ENCODE results near the gene ZP4. TPM values are rescaled to one million over a fixed set of nuclear protein-coding genes. Genes with fewer than 3 reads are reported as not detected.
"Not testable (repeated sequence)": the region's sequence is repeated elsewhere in the genome, so short reads cannot be mapped to it uniquely, and the experiment has no call there.

The ZP4 gene
- total RNA-seq, 2 donors from 2014 or later = not detected

DNA sequence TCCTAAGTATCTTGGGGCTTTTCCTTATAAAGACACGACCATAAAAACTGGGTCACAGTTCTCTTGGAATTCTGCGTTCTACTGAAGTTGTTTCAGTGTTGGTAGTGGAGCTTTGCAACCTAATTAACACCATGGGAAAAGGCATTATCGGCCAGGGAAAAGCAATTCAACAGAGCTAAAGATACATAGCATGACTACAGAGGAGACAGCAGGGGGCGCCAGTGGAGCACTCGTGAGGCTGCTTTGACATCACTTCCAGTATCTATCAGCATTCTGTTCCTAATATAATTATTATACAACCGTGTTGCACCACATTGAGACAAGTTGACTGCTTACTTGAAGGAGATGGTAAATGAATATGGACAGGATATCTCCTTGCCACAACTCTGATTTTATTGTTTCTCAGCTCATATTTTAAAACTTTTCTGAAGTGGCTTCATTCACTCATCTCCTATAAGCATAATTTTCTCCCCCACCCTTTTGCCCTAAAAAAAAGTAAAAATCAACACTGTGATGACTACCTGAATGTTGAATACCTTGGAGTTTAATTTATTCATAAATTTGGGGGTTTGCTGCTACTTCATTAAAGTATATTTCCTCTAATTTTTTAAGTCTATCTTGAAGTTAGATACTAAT is 39.4 kb downstream of the ZP4 start:
- no peaks in the 10 kb centered on the region for H3K4me1 ChIP-seq (replicated peaks)
- H3K36me3 ChIP-seq = no peaks in the 10 kb centered on the region
- no peaks in the 10 kb centered on the region for H3K27me3 ChIP-seq (replicated peaks; ENCODE audit: insufficient read depth)
- DNase-seq (ENCODE audit: low spot score) = no peak
- no peak overlapping the region for H3K27ac ChIP-seq
- TF ChIP-seq POLR2AphosphoS5 (IDR thresholded peaks at IDR 0.05) = no peak
- TF ChIP-seq, protein P1, sequence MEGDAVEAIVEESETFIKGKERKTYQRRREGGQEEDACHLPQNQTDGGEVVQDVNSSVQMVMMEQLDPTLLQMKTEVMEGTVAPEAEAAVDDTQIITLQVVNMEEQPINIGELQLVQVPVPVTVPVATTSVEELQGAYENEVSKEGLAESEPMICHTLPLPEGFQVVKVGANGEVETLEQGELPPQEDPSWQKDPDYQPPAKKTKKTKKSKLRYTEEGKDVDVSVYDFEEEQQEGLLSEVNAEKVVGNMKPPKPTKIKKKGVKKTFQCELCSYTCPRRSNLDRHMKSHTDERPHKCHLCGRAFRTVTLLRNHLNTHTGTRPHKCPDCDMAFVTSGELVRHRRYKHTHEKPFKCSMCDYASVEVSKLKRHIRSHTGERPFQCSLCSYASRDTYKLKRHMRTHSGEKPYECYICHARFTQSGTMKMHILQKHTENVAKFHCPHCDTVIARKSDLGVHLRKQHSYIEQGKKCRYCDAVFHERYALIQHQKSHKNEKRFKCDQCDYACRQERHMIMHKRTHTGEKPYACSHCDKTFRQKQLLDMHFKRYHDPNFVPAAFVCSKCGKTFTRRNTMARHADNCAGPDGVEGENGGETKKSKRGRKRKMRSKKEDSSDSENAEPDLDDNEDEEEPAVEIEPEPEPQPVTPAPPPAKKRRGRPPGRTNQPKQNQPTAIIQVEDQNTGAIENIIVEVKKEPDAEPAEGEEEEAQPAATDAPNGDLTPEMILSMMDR (IDR thresholded peaks at IDR 0.05) = peak in 2 of 4 experiments; percentile 8 to 12
- no peak for TF ChIP-seq POLR2A (IDR thresholded peaks at IDR 0.05)
- WGBS = 16% methylated on average over 6 of the region's 6 CpGs
- H3K9me3 ChIP-seq = no peaks in the 10 kb centered on the region
- no peak overlapping the region for H3K4me3 ChIP-seq
- intact Hi-C loops (cut with DNase I) = no loop called here

DNA sequence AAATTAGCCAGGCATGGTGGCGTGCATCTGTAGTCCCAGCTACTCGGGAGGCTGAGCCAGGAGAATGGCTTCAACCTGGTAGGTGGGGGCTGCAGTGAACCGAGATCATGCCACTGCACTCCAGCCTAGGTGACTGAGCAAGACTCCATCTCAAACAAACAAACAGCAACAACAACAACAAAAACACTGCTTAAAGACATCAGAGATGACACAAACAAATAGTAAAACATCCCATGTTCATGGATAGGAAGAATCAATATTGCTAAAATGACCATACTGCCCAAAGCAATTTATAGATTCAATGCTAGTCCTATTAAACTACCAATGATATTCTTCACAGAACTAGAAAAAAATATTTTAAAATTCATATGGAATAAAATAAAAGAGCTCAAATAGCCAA is 47.2 kb downstream of the ZP4 start:
- WGBS = 92% methylated on average over 3 of the region's 3 CpGs
- DNase-seq (ENCODE audit: low spot score); H3K4me1 ChIP-seq (replicated peaks); H3K27me3 ChIP-seq (replicated peaks; ENCODE audit: insufficient read depth); intact Hi-C loops (cut with DNase I); H3K4me3 ChIP-seq; H3K27ac ChIP-seq; H3K9me3 ChIP-seq; H3K36me3 ChIP-seq: not testable (repeated sequence)

DNA sequence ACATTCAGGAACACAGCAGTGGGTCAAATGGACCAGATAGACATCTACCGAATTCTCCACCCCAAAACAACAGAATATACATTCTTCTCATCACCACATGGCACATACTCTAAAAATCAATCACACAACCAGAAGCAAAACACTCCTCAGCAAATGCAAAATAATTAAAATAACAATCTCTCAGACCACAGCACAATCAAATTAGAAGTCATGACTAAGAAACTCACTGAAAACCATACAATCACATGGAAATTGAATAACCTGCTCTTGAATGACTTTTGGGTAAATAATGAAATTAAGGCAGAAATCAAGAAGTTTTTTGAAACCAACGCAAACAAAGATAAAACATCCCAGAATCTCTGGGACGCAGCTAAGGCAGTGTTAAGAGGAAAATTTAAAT is 49.2 kb downstream of the ZP4 start:
- no peaks in the 10 kb centered on the region for H3K9me3 ChIP-seq
- H3K27ac ChIP-seq = no peak overlapping the region
- H3K4me3 ChIP-seq = no peak overlapping the region
- WGBS = 46% methylated on average over 3 of the region's 3 CpGs
- no peaks in the 10 kb centered on the region for H3K36me3 ChIP-seq
- intact Hi-C loops (cut with DNase I) = no loop called here
- TF ChIP-seq POLR2A (IDR thresholded peaks at IDR 0.05) = no peak
- TF ChIP-seq, protein P1 (IDR thresholded peaks at IDR 0.05) = no peak
- TF ChIP-seq POLR2AphosphoS5 (IDR thresholded peaks at IDR 0.05) = no peak
- no peaks in the 10 kb centered on the region for H3K27me3 ChIP-seq (replicated peaks; ENCODE audit: insufficient read depth)
- DNase-seq (ENCODE audit: low spot score) = no peak
- H3K4me1 ChIP-seq (replicated peaks) = no peaks in the 10 kb centered on the region

DNA sequence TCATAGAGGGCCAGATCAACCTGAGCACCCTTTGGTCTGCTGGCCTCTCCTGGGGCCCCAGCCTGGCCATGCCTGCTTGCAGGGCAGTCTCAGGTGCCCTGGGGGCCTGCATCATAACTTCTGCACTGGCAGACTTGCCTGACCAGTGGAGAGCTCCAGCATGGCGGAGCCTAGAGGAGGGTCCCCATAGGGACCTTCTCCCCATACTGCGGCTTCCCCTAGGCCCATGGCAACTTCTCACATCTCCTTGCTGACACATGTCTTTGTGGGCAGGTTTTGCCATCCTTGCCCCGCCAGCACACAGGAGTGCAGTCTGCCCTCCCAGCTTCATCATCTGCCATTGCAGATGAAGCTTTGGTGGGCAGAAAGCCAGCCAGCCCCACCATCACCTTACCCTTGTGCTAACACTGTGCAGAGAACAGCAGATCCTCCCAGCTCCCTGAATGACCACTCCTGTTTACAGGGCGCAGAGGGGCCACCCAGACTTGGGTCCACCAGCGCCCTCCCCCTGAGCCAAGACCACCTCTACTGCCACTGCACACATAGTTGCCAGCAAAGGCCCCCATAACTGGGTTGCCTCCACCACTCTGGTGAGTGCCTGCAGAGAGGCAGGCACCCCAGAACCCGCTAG is 51.7 kb downstream of the ZP4 start:
- no peaks in the 10 kb centered on the region for H3K4me1 ChIP-seq (replicated peaks)
- H3K36me3 ChIP-seq = no peaks in the 10 kb centered on the region
- no peaks in the 10 kb centered on the region for H3K27me3 ChIP-seq (replicated peaks; ENCODE audit: insufficient read depth)
- TF ChIP-seq, protein P1 (IDR thresholded peaks at IDR 0.05) = no peak
- TF ChIP-seq POLR2AphosphoS5 (IDR thresholded peaks at IDR 0.05) (no peak), POLR2A (IDR thresholded peaks at IDR 0.05) (no peak)
- no peak for DNase-seq (ENCODE audit: low spot score)
- no peak overlapping the region for H3K27ac ChIP-seq
- 100% methylated on average over 5 of the region's 6 CpGs for WGBS
- H3K4me3 ChIP-seq = no peak overlapping the region
- intact Hi-C loops (cut with DNase I) = no loop called here
- no peaks in the 10 kb centered on the region for H3K9me3 ChIP-seq

DNA sequence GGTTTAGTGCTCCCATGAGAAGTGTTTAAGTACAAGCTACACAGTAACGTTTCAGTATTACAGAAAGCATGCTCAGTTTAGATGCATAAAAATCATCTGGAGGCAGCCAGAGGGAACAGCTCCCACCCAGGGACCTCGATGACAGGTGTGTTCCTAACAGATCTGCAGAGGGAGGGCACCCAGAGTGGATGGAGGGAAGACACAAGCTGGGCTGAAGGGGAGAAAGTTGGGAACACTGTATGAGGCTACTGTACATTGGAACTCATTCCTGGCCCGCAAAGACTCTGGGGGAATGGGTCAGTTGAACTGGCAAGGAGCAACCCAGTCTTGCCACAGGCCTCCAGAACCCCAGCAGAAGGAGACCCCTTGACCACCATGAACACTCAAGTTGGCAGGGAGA is 52.4 kb downstream of the ZP4 start:
- no peaks in the 10 kb centered on the region for H3K4me1 ChIP-seq (replicated peaks)
- intact Hi-C loops (cut with DNase I) = no loop called here
- DNase-seq (ENCODE audit: low spot score) = no peak
- H3K9me3 ChIP-seq = no peaks in the 10 kb centered on the region
- H3K27ac ChIP-seq = no peak overlapping the region
- no peak for TF ChIP-seq POLR2A (IDR thresholded peaks at IDR 0.05)
- TF ChIP-seq, protein P1 (IDR thresholded peaks at IDR 0.05) = no peak
- H3K27me3 ChIP-seq (replicated peaks; ENCODE audit: insufficient read depth) = no peaks in the 10 kb centered on the region
- no peaks in the 10 kb centered on the region for H3K36me3 ChIP-seq
- no peak overlapping the region for H3K4me3 ChIP-seq
- 42% methylated on average over 3 of the region's 3 CpGs for WGBS

Data from prostate gland (tissue), 2 donors.